Mesendoderm (in vitro differentiated cells): ENCODE measurements around the gene PTPRD.

ENCODE experiments used
- DNase-seq: peaks from one replicate; pipeline ENCODE4 v3.0.0; 2013
- H2AK5ac ChIP-seq: 2 replicates; pipeline ENCODE4 v1.6.1; 2013; ENCODE audit warnings: low read length, inconsistent platforms
- H2BK120ac ChIP-seq: 2 replicates; pipeline ENCODE4 v1.6.1; 2013; ENCODE audit warnings: low read depth, mild to moderate bottlenecking, low read length, moderate library complexity, mixed read lengths
- H2BK15ac ChIP-seq: replicated peaks from 2 replicates; pipeline ENCODE4 v1.6.1; 2013; ENCODE audit warnings: low read depth, mild to moderate bottlenecking, moderate library complexity
- H2BK5ac ChIP-seq: 2 replicates; pipeline ENCODE4 v1.6.1; 2013; ENCODE audit warnings: low read length, inconsistent platforms
- H3K18ac ChIP-seq: 2 replicates; pipeline ENCODE4 v1.6.1; 2013; ENCODE audit warnings: mild to moderate bottlenecking, low read length, mixed read lengths
- H3K23ac ChIP-seq: one replicate; pipeline ENCODE4 v1.6.1; 2013; ENCODE audit warnings: low read length
- H3K27ac ChIP-seq: 2 replicates; pipeline ENCODE4 v1.5.1; 2013; ENCODE audit warnings: low read depth, mild to moderate bottlenecking, inconsistent platforms, low read length, moderate library complexity
- H3K27me3 ChIP-seq: 2 replicates; pipeline ENCODE4 v1.6.1; 2013; ENCODE audit warnings: low read length, control low read depth, mild to moderate bottlenecking, inconsistent platforms; ENCODE audit not compliant: insufficient read depth, poor library complexity
- H3K36me3 ChIP-seq: 2 replicates; pipeline ENCODE4 v1.6.1; 2013; ENCODE audit warnings: low read length, inconsistent platforms; ENCODE audit not compliant: control insufficient read depth, insufficient read depth
- H3K4ac ChIP-seq: one replicate; pipeline ENCODE4 v1.6.1; 2013; ENCODE audit warnings: low read depth, mild to moderate bottlenecking, low read length, moderate library complexity
- H3K4me1 ChIP-seq: 2 replicates; pipeline ENCODE4 v1.6.1; 2013; ENCODE audit warnings: low read depth, low read length, inconsistent platforms; ENCODE audit not compliant: control insufficient read depth
- H3K4me2 ChIP-seq: 2 replicates; pipeline ENCODE4 v1.6.1; 2013; ENCODE audit warnings: low read length
- H3K4me3 ChIP-seq: 2 replicates; pipeline ENCODE4 v1.5.1; 2013; ENCODE audit warnings: mild to moderate bottlenecking, low read length
- H3K56ac ChIP-seq: one replicate; pipeline ENCODE4 v1.6.1; 2013; ENCODE audit warnings: low read length
- H3K79me1 ChIP-seq: 2 replicates; pipeline ENCODE4 v1.6.1; 2013; ENCODE audit warnings: low read length, inconsistent platforms
- H3K79me2 ChIP-seq: 2 replicates; pipeline ENCODE4 v1.6.1; 2013; ENCODE audit warnings: mild to moderate bottlenecking, low read length; ENCODE audit not compliant: control insufficient read depth, insufficient read depth
- H3K9ac ChIP-seq: 2 replicates; pipeline ENCODE4 v1.6.1; 2013; ENCODE audit warnings: low read length, inconsistent platforms
- H4K5ac ChIP-seq: one replicate; pipeline ENCODE4 v1.6.1; 2013; ENCODE audit warnings: low read length
- H4K8ac ChIP-seq: one replicate; pipeline ENCODE4 v1.6.1; 2013; ENCODE audit warnings: low read depth, mild to moderate bottlenecking, control low read depth, low read length, moderate library complexity
- WGBS: extraction: QIAGEN DNeasy Blood & Tissue Kit; methylation state at CpG from one replicate; pipeline ENCODE4 v1.1.7; 2013; ENCODE audit warnings: low lambda C conversion rate, missing lambda C conversion rate; ENCODE audit not compliant: insufficient coverage; ENCODE audit errors: extremely low coverage; 5-methylcytosine and 5-hydroxymethylcytosine counted together

Gene PTPRD

GRCh38 chr9:8659108-8659507 is 1953.7 kb downstream of the PTPRD start:
- Histone ChIP-seq H4K8ac (no peak overlapping the region), H2BK120ac (no peak overlapping the region), H3K56ac (no peak overlapping the region), H3K18ac (no peak overlapping the region), H3K23ac (no peak overlapping the region), H3K4me2 (no peak overlapping the region), H3K79me2 (no peaks in the 10 kb centered on the region), H2BK5ac (no peak overlapping the region), H3K79me1 (peaks cover 5% of the 10 kb centered on the region), H3K4ac (no peak overlapping the region), H2BK15ac (no peak overlapping the region), H3K4me3 (no peak overlapping the region), H3K36me3 (no peaks in the 10 kb centered on the region), H3K27ac (no peak overlapping the region), H2AK5ac (no peak overlapping the region), H3K4me1 (no peaks in the 10 kb centered on the region), H4K5ac (no peak overlapping the region), H3K9ac (no peak overlapping the region), H3K27me3 (no peaks in the 10 kb centered on the region)
- no peak for DNase-seq

- Histone ChIP-seq H3K23ac (no peak overlapping the region), H3K18ac (no peak overlapping the region), H3K4me3 (no peak overlapping the region), H3K79me2 (no peaks in the 10 kb centered on the region), H4K5ac (no peak overlapping the region), H3K4ac (no peak overlapping the region), H3K79me1 (peaks cover 4% of the 10 kb centered on the region), H2BK5ac (no peak overlapping the region), H3K9ac (no peak overlapping the region), H3K36me3 (no peaks in the 10 kb centered on the region), H3K56ac (no peak overlapping the region), H2BK120ac (no peak overlapping the region), H3K4me1 (no peaks in the 10 kb centered on the region), H3K27me3 (no peaks in the 10 kb centered on the region), H3K4me2 (no peak overlapping the region), H4K8ac (no peak overlapping the region), H2AK5ac (no peak overlapping the region), H2BK15ac (no peak overlapping the region), H3K27ac (no peak overlapping the region)
- WGBS = 100% methylated on average over 1 of the region's 2 CpGs
- no peak for DNase-seq
These were observed 1957.7 kb downstream of the PTPRD start for GRCh38 chr9:8655071-8655470.

DNA sequence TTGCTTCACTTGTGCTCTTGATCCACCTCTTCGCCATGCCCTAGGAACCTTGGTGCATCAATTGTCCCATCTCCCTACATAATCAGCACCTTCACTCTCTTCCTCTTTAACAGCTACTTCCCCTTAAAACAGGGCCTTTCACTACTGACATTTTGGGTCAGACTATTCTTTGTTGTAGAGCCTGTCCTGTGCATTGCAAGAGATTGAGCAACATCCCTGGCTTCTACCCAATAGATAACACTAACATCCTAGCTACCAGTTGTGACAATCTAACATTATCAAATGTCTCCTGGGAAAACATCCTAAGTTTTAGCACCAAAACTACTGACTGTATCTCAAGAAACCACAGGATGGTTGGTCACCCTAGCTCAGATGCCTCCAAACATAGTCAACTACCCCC is 1958.9 kb downstream of the PTPRD start:
- no peak overlapping the region for H3K27ac ChIP-seq
- no peaks in the 10 kb centered on the region for H3K36me3 ChIP-seq
- no peak overlapping the region for H2AK5ac ChIP-seq
- no peak overlapping the region for H3K4ac ChIP-seq
- no peaks in the 10 kb centered on the region for H3K27me3 ChIP-seq
- WGBS = no CpG with 5 or more reads among the region's 1 CpG
- H3K4me3 ChIP-seq = no peak overlapping the region
- H4K8ac ChIP-seq = no peak overlapping the region
- no peak for DNase-seq
- no peaks in the 10 kb centered on the region for H3K4me1 ChIP-seq
- H2BK5ac ChIP-seq = no peak overlapping the region
- no peak overlapping the region for H3K18ac ChIP-seq
- H4K5ac ChIP-seq = no peak overlapping the region
- H3K23ac ChIP-seq = no peak overlapping the region
- no peak overlapping the region for H2BK15ac ChIP-seq
- no peak overlapping the region for H2BK120ac ChIP-seq
- no peaks in the 10 kb centered on the region for H3K79me2 ChIP-seq
- H3K9ac ChIP-seq = no peak overlapping the region
- H3K79me1 ChIP-seq = peaks cover 4% of the 10 kb centered on the region
- H3K56ac ChIP-seq = no peak overlapping the region
- no peak overlapping the region for H3K4me2 ChIP-seq

GRCh38 chr9:8653111-8653510 is 1959.7 kb downstream of the PTPRD start:
- no peak overlapping the region for H3K18ac ChIP-seq
- H4K5ac ChIP-seq = no peak overlapping the region
- no peak overlapping the region for H2AK5ac ChIP-seq
- no peak overlapping the region for H2BK15ac ChIP-seq
- no CpG with 5 or more reads among the region's 2 CpGs for WGBS
- no peak overlapping the region for H3K4me2 ChIP-seq
- no peak overlapping the region for H3K56ac ChIP-seq
- H3K27ac ChIP-seq = no peak overlapping the region
- no peaks in the 10 kb centered on the region for H3K79me2 ChIP-seq
- H3K4me3 ChIP-seq = no peak overlapping the region
- H2BK5ac ChIP-seq = no peak overlapping the region
- H3K79me1 ChIP-seq = peaks cover 4% of the 10 kb centered on the region
- no peak for DNase-seq
- H2BK120ac ChIP-seq = no peak overlapping the region
- no peak overlapping the region for H3K4ac ChIP-seq
- no peaks in the 10 kb centered on the region for H3K27me3 ChIP-seq
- no peaks in the 10 kb centered on the region for H3K36me3 ChIP-seq
- H3K23ac ChIP-seq = no peak overlapping the region
- H4K8ac ChIP-seq = no peak overlapping the region
- no peak overlapping the region for H3K9ac ChIP-seq
- H3K4me1 ChIP-seq = no peaks in the 10 kb centered on the region

GRCh38 chr9:8652255-8652654 is 1960.5 kb downstream of the PTPRD start:
- Histone ChIP-seq H3K79me2 (no peaks in the 10 kb centered on the region), H2BK15ac (no peak overlapping the region), H3K4me1 (no peaks in the 10 kb centered on the region), H3K27me3 (no peaks in the 10 kb centered on the region), H3K27ac (no peak overlapping the region), H3K56ac (no peak overlapping the region), H3K79me1 (peaks cover 4% of the 10 kb centered on the region), H3K4me3 (no peak overlapping the region), H3K9ac (no peak overlapping the region), H2BK120ac (no peak overlapping the region), H2BK5ac (no peak overlapping the region), H3K4ac (no peak overlapping the region), H2AK5ac (no peak overlapping the region), H3K4me2 (no peak overlapping the region), H3K36me3 (no peaks in the 10 kb centered on the region), H4K8ac (no peak overlapping the region), H3K18ac (no peak overlapping the region), H4K5ac (no peak overlapping the region), H3K23ac (no peak overlapping the region)
- DNase-seq = no peak
- WGBS = no CpG with 5 or more reads among the region's 1 CpG

DNA sequence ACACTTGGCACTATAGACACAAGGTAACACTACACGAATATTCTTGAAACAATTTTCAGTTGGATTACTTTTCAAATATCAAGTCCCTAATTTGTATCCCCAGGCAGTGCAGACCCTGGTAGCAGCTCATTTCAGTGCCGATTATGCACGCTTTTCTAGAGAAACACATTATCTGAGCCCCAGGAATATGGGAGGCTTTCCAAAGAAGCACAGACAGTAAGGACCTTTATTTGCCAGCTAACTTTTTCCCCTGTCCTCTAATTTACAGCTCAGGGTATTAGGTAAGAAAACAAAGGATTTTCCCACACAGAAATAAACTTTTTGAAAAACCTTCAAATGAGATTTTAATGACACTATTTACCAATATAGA is 1961.0 kb downstream of the PTPRD start:
- no CpG with 5 or more reads among the region's 3 CpGs for WGBS
- peaks cover 4% of the 10 kb centered on the region for H3K79me1 ChIP-seq
- H3K9ac ChIP-seq = no peak overlapping the region
- H2BK120ac ChIP-seq = no peak overlapping the region
- no peak overlapping the region for H3K56ac ChIP-seq
- H2BK15ac ChIP-seq = no peak overlapping the region
- H2AK5ac ChIP-seq = no peak overlapping the region
- H3K36me3 ChIP-seq = no peaks in the 10 kb centered on the region
- no peak overlapping the region for H3K18ac ChIP-seq
- no peaks in the 10 kb centered on the region for H3K79me2 ChIP-seq
- no peaks in the 10 kb centered on the region for H3K4me1 ChIP-seq
- H3K4me2 ChIP-seq = no peak overlapping the region
- no peak overlapping the region for H4K5ac ChIP-seq
- no peak for DNase-seq
- no peak overlapping the region for H3K4ac ChIP-seq
- no peak overlapping the region for H2BK5ac ChIP-seq
- H3K27me3 ChIP-seq = no peaks in the 10 kb centered on the region
- H4K8ac ChIP-seq = no peak overlapping the region
- no peak overlapping the region for H3K23ac ChIP-seq
- no peak overlapping the region for H3K27ac ChIP-seq
- H3K4me3 ChIP-seq = no peak overlapping the region
